Measurements from ENCODE around the gene RYR2.

- TF ChIP-seq POLR2A (IDR thresholded peaks at IDR 0.05) (no peak), CTCF (IDR thresholded peaks at IDR 0.05) (no peak)
Measured at GRCh38 chr1:237478082-237478481, 436.1 kb downstream of the RYR2 start.

Data from esophagus squamous epithelium (tissue), 4 donors.